H1 (cell line): Measurements from ENCODE around the gene HTR2C. TPM values are rescaled to one million over a fixed set of nuclear protein-coding genes. Genes with fewer than 3 reads are reported as not detected.

Experiments
- ASH2L ChIP-seq: fragments of 200-600, 300-600 bp; sonication (generic); IDR thresholded peaks from one replicate; pipeline ENCODE4 v1.7.1; 2017; ENCODE audit warnings: low read length
- CHD7 ChIP-seq: fragments of 300-600 bp; sonication (generic); IDR thresholded peaks from 2 replicates; pipeline ENCODE4 v1.7.1; 2012; ENCODE audit warnings: low read length, moderate library complexity, mild to moderate bottlenecking, inconsistent platforms; ENCODE audit not compliant: insufficient replicate concordance
- CTCF ChIP-seq, 3 experiments: IDR thresholded peaks; 1 replicate in 2 of 3; 2 replicates in 1 of 3; pipeline versions ENCODE4 v1.5.1 to v1.6.1; 2011; ENCODE audit warnings: low read length in 3 of 3, mild to moderate bottlenecking in 3 of 3, inconsistent platforms in 2 of 3, low read depth in 1 of 3, moderate library complexity in 1 of 3; ENCODE audit not compliant: insufficient read depth in 1 of 3; ENCODE audit errors: control extremely low read depth in 1 of 3
- E2F6 ChIP-seq: IDR thresholded peaks from 2 replicates; pipeline ENCODE4 v1.6.1; 2012; ENCODE audit warnings: inconsistent platforms
- POLR2A ChIP-seq, 2 experiments: IDR thresholded peaks; 1 replicate in 1 of 2; 2 replicates in 1 of 2; pipeline ENCODE4 v1.6.1; 2011; ENCODE audit warnings: low read depth in 2 of 2, low read length in 2 of 2, mild to moderate bottlenecking in 2 of 2; ENCODE audit errors: control extremely low read depth in 1 of 2
- POLR2AphosphoS5 ChIP-seq: IDR thresholded peaks from 2 replicates; pipeline ENCODE4 v1.6.1; 2011; ENCODE audit warnings: low read depth, low read length
- POU5F1 ChIP-seq: IDR thresholded peaks from 2 replicates; pipeline ENCODE4 v1.6.1; 2011; ENCODE audit warnings: low read depth, mild to moderate bottlenecking, low read length, moderate library complexity
- SIX5 ChIP-seq: IDR thresholded peaks from 2 replicates; pipeline ENCODE4 v1.6.1; 2011; ENCODE audit warnings: mild to moderate bottlenecking, low read depth, low read length
- YY1 ChIP-seq: IDR thresholded peaks from 2 replicates; pipeline ENCODE4 v1.6.1; 2011; ENCODE audit warnings: low read depth, mild to moderate bottlenecking, low read length
- polyA plus RNA-seq, 7 experiments: library from polyadenylated mRNA; depleted of rRNA in 3 of 7; stranded (reverse) in 5 of 7; unstranded in 2 of 7; fragments of >200 nt in 5 of 7; fragments of 200-250 nt in 2 of 7; gene quantifications; 1 replicate in 5 of 7; 2 replicates in 1 of 7; 4 replicates in 1 of 7; pipeline versions ENCODE4 v1.2.1 to v1.2.3, GENCODE V29; 2011 to 2013; ENCODE audit warnings: missing spikeins in 2 of 7, mixed read lengths in 2 of 7
- total RNA-seq: library from RNA; stranded (reverse); fragmentation: NEBNext Ultra II Directional; extraction: Animal tissue kit (Norgen Biotek cat#: 25700); gene quantifications from 2 replicates; pipeline ENCODE4 v1.2.1, GENCODE V29; 2021

HTR2C gene
- total and polyA plus RNA-seq, 2 of the 8 experiments (the other 6 are each of a cell fraction or from before 2014, with no cell fraction given), result 1.7 to 2.0 TPM

- TF ChIP-seq CHD7 (no peak), YY1 (no peak), POLR2AphosphoS5 (no peak), CTCF (IDR thresholded peaks at IDR 0.05; ENCODE audit: control extremely low read depth in 1 of 3, insufficient read depth in 1 of 3, low read depth in 1 of 3, low read length in 3 of 3) (no peak), E2F6 (no peak), SIX5 (no peak), POLR2A (IDR thresholded peaks at IDR 0.05; ENCODE audit: control extremely low read depth in 1 of 2, low read depth in 2 of 2, low read length in 2 of 2) (no peak), POU5F1 (no peak), ASH2L (no peak)
These were observed 199.0 kb downstream of the HTR2C start (continued) for GRCh38 chrX:114782925-114783324.
